ENCODE results near the gene TBC1D17. TPM values are rescaled to one million over a fixed set of nuclear protein-coding genes. Genes with fewer than 3 reads are reported as not detected.

TBC1D17 gene
- polyA plus RNA-seq, 2 of the 4 experiments (the other 2 are of a cell fraction) = 12.3 to 41.5 TPM

DNA sequence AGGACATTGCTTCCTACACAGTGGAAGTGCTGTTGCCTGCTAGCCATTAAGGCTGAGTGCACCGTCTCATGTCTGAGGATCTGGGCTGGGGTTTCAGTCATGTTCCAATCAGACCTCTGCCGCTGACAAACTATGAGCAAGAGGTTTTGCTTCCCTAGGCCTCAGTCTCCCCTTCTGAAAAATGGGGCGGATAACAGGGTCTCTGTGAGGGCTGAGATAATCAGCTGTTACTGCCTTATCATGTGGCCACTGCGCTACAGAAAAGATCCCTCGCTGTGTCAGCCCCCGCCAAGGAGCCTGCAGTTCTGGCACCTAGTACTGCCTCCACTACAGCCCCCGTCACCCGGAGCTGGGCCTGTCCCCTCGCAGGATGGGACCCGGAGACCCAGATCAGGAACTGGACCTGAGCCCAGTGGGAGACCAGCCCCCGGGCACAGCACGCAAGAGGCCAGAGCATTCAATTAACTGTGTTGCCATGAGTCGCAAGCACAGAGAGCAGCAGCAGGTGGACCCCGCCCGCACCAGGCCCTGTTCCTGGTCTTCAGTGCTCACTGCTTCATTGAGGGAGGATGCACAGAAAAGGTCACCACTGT lies 7.1 kb upstream of the TBC1D17 start:
- TF ChIP-seq POLR2AphosphoS2 (conservative IDR thresholded peaks at IDR 0.05; ENCODE audit: low read length) (peak; percentile 53; the same call in 1 of the 2 replicates), SMC3 (IDR thresholded peaks at IDR 0.05) (no peak)
- Histone ChIP-seq H3K4me3 (peak overlapping the region; percentile 46), H3K4me2 (peak overlapping the region; percentile 86), H3K27ac (peak overlapping the region; percentile 85 to 92), H3K4me1 (peaks cover 40% of the 10 kb centered on the region), H3K9me3 (no peaks in the 10 kb centered on the region)
- POLR2A ChIA-PET = interaction anchor here (1.4 kb wide), 1 partner anchor 27 kb away, joined by 4 read pairs; no protein-coding TSS in a partner anchor
- ATAC-seq (no peak), FAIRE-seq (no peak), DNase-seq (ENCODE audit: low read depth in 1 of 2, low spot score in 1 of 2) (no peak)
- 71% methylated on average over 13 of the region's 15 CpGs for WGBS (ENCODE audit: missing lambda C conversion rate)
- CTCF ChIA-PET = interaction anchor here (1.2 to 1.6 kb wide), 2 partner anchors 17 to 20 kb away, joined by 4 to 6 read pairs; no protein-coding TSS in a partner anchor

DNA sequence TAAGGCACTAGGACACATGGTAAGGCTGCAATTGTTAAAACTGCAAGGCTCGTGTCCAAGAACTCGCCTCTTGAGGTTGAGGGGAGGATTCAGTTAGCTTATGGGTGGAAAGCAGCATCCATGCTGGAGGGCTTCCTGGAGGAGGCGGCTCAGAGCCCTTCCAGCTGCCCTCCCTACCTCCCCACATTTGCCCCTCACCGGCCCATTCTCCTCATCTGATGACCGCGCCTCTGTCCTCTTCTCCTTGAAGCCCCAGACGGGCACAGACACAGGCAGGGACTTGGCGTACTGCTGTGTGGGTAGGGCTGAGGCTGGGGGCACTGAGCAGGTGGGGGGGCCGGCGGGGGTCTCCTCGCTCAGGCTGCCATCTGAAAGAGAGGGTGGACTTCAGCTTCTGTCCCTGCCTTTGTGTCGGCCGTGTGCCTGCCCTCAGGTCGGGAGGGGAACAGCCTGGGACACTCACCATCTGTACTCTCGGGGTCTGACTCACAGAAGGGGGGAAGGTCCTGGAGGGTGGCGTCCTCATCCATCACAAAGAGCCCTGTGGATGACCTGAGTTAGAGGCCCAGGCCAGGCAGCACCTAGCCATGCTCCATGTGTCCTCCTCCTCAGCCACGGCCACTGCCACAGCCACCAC lies 6.0 kb upstream of the TBC1D17 start:
- ATAC-seq (no peak), FAIRE-seq (no peak), DNase-seq (ENCODE audit: low read depth in 1 of 2, low spot score in 1 of 2) (no peak)
- Histone ChIP-seq H3K27ac (no peak overlapping the region), H3K4me1 (peaks cover 32% of the 10 kb centered on the region), H3K4me2 (no peak overlapping the region), H3K4me3 (no peak overlapping the region), H3K9me3 (no peaks in the 10 kb centered on the region)
- CTCF ChIA-PET = interaction anchor here (1.2 to 1.6 kb wide), 3 partner anchors 11 to 19 kb away, joined by 3 to 6 read pairs (median 4); no protein-coding TSS in a partner anchor
- POLR2A ChIA-PET = interaction anchor here (0.8 kb wide), 1 partner anchor 58 kb away, joined by 3 read pairs; the partner anchor contains the start of gene NUP62
- TF ChIP-seq RAD21 (conservative IDR thresholded peaks at IDR 0.05 in 1 of 2, IDR thresholded peaks at IDR 0.05 in 1 of 2) (no peak), ZFP36 (IDR thresholded peaks at IDR 0.05; ENCODE audit: borderline replicate concordance, partially characterized antibody) (peak; percentile 91)
- 92% methylated on average over 17 of the region's 17 CpGs for WGBS (ENCODE audit: missing lambda C conversion rate)

- FAIRE-seq (no peak), DNase-seq (ENCODE audit: low read depth in 1 of 2, low spot score in 1 of 2) (no peak), ATAC-seq (no peak)
- no peak overlapping the region for H3K4me3 ChIP-seq
- ChIA-PET POLR2A (no interaction called here), CTCF (interaction anchor here (1.2 kb wide), 1 partner anchor 12 kb away, joined by 3 read pairs; no protein-coding TSS in a partner anchor)
- peaks cover 31% of the 10 kb centered on the region for H3K4me1 ChIP-seq
- no peaks in the 10 kb centered on the region for H3K9me3 ChIP-seq
- no peak for TF ChIP-seq NFE2L2 (conservative IDR thresholded peaks at IDR 0.05; ENCODE audit: low read length)
- TF ChIP-seq NR3C1 (IDR thresholded peaks at IDR 0.05) = no peak
- H3K4me2 ChIP-seq = no peak overlapping the region
- WGBS (ENCODE audit: missing lambda C conversion rate) = 88% methylated on average over 25 of the region's 27 CpGs
- no peak overlapping the region for H3K27ac ChIP-seq
Measured at GRCh38 chr19:49872245-49873128, 5.0 kb upstream of the TBC1D17 start.

DNA sequence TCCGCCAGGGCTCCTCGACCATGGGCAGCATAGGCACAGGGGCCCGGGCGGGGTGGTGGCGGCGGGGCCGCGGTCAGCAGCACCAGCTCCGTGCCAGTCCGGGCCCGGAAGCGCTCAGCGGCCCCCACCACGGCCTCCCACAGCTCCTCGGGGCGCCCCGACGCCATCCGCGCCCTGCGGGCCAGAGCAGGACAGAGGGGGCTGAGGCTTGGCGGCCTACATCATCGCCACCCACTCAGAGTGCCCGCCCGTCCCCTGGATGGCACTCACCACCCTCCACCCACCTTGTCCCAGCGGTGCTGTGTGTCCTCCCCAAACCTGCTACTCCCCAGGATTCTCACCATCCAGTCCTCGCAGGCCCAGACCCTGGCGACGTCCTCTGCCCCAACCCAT lies 4.4 kb upstream of the TBC1D17 start:
- ChIA-PET CTCF (no interaction called here), POLR2A (no interaction called here)
- 95% methylated on average over 29 of the region's 29 CpGs for WGBS (ENCODE audit: missing lambda C conversion rate)
- DNase-seq (ENCODE audit: low read depth in 1 of 2, low spot score in 1 of 2) (no peak), FAIRE-seq (no peak), ATAC-seq (no peak)
- Histone ChIP-seq H3K4me3 (no peak overlapping the region), H3K27ac (no peak overlapping the region), H3K4me1 (peaks cover 29% of the 10 kb centered on the region), H3K4me2 (no peak overlapping the region), H3K9me3 (no peaks in the 10 kb centered on the region)
- TF ChIP-seq EHMT2 (IDR thresholded peaks at IDR 0.05; ENCODE audit: low read depth) = no peak
- TF ChIP-seq, protein P1, sequence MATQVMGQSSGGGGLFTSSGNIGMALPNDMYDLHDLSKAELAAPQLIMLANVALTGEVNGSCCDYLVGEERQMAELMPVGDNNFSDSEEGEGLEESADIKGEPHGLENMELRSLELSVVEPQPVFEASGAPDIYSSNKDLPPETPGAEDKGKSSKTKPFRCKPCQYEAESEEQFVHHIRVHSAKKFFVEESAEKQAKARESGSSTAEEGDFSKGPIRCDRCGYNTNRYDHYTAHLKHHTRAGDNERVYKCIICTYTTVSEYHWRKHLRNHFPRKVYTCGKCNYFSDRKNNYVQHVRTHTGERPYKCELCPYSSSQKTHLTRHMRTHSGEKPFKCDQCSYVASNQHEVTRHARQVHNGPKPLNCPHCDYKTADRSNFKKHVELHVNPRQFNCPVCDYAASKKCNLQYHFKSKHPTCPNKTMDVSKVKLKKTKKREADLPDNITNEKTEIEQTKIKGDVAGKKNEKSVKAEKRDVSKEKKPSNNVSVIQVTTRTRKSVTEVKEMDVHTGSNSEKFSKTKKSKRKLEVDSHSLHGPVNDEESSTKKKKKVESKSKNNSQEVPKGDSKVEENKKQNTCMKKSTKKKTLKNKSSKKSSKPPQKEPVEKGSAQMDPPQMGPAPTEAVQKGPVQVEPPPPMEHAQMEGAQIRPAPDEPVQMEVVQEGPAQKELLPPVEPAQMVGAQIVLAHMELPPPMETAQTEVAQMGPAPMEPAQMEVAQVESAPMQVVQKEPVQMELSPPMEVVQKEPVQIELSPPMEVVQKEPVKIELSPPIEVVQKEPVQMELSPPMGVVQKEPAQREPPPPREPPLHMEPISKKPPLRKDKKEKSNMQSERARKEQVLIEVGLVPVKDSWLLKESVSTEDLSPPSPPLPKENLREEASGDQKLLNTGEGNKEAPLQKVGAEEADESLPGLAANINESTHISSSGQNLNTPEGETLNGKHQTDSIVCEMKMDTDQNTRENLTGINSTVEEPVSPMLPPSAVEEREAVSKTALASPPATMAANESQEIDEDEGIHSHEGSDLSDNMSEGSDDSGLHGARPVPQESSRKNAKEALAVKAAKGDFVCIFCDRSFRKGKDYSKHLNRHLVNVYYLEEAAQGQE (IDR thresholded peaks at IDR 0.05) = no peak
- no peak for TF ChIP-seq E2F6 (IDR thresholded peaks at IDR 0.05; ENCODE audit: borderline replicate concordance, low read depth)
- no peak for TF ChIP-seq ZSCAN20 (CRISPR knock-in tag; IDR thresholded peaks at IDR 0.05)
- TF ChIP-seq HES2 (IDR thresholded peaks at IDR 0.05) = no peak
- TF ChIP-seq, protein P2, sequence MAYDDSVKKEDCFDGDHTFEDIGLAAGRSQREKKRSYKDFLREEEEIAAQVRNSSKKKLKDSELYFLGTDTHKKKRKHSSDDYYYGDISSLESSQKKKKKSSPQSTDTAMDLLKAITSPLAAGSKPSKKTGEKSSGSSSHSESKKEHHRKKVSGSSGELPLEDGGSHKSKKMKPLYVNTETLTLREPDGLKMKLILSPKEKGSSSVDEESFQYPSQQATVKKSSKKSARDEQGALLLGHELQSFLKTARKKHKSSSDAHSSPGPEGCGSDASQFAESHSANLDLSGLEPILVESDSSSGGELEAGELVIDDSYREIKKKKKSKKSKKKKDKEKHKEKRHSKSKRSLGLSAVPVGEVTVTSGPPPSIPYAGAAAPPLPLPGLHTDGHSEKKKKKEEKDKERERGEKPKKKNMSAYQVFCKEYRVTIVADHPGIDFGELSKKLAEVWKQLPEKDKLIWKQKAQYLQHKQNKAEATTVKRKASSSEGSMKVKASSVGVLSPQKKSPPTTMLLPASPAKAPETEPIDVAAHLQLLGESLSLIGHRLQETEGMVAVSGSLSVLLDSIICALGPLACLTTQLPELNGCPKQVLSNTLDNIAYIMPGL (CRISPR knock-in tag; IDR thresholded peaks at IDR 0.05; ENCODE audit: borderline replicate concordance) = no peak
- no peak for TF ChIP-seq RCOR1 (IDR thresholded peaks at IDR 0.05; ENCODE audit: low read depth, low read length)
- TF ChIP-seq KDM5A (IDR thresholded peaks at IDR 0.05) = no peak
- no peak for TF ChIP-seq HEYL (CRISPR knock-in tag; IDR thresholded peaks at IDR 0.05)
- TF ChIP-seq ZC3H11A (IDR thresholded peaks at IDR 0.05) = no peak
- TF ChIP-seq, protein P3, sequence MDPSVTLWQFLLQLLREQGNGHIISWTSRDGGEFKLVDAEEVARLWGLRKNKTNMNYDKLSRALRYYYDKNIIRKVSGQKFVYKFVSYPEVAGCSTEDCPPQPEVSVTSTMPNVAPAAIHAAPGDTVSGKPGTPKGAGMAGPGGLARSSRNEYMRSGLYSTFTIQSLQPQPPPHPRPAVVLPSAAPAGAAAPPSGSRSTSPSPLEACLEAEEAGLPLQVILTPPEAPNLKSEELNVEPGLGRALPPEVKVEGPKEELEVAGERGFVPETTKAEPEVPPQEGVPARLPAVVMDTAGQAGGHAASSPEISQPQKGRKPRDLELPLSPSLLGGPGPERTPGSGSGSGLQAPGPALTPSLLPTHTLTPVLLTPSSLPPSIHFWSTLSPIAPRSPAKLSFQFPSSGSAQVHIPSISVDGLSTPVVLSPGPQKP (IDR thresholded peaks at IDR 0.05; ENCODE audit: low read depth, low read length) = no peak
- no peak for TF ChIP-seq PHF8 (IDR thresholded peaks at IDR 0.05; ENCODE audit: borderline replicate concordance, low read depth)

Measured in A549 (cell line).